ENCODE data around the gene RAI14.
"Not testable (repeated sequence)": the region's sequence is repeated elsewhere in the genome, so short reads cannot be mapped to it uniquely, and the experiment has no call there.

The RAI14 gene

GRCh38 chr5:34756781-34757624, 100.9 kb downstream of the RAI14 start:
- Mint-ChIP-seq H3K4me1 (no peaks in the 10 kb centered on the region), H3K27me3 (no peaks in the 10 kb centered on the region), H3K27ac (no peak overlapping the region), H3K4me3 (no peak overlapping the region), H3K36me3 (no peaks in the 10 kb centered on the region), H3K9me3 (no peaks in the 10 kb centered on the region)
- CTCF ChIA-PET, result no interaction called here
- no peak for DNase-seq

- no peak for DNase-seq
- H3K4me3 Mint-ChIP-seq, result no peak overlapping the region
- CTCF ChIA-PET, result no interaction called here
- no peaks in the 10 kb centered on the region for H3K27me3 Mint-ChIP-seq
- no peaks in the 10 kb centered on the region for H3K9me3 Mint-ChIP-seq
- H3K27ac Mint-ChIP-seq, result no peak overlapping the region
- no peaks in the 10 kb centered on the region for H3K4me1 Mint-ChIP-seq
- no peaks in the 10 kb centered on the region for H3K36me3 Mint-ChIP-seq
Measured at GRCh38 chr5:34758514-34758913, 102.4 kb downstream of the RAI14 start.

- H3K4me3 Mint-ChIP-seq, H3K4me1 Mint-ChIP-seq, H3K36me3 Mint-ChIP-seq, H3K9me3 Mint-ChIP-seq, CTCF ChIA-PET, H3K27me3 Mint-ChIP-seq, DNase-seq, H3K27ac Mint-ChIP-seq: not testable (repeated sequence)
Measured at GRCh38 chr5:34759213-34759612, 103.1 kb downstream of the RAI14 start.

GRCh38 chr5:34765662-34766061, 109.5 kb downstream of the RAI14 start:
- CTCF ChIA-PET, result no interaction called here
- no peak for DNase-seq
- H3K27ac Mint-ChIP-seq, result no peak overlapping the region

GRCh38 chr5:34767180-34767579, 111.1 kb downstream of the RAI14 start:
- H3K4me1 Mint-ChIP-seq, result no peaks in the 10 kb centered on the region
- no peaks in the 10 kb centered on the region for H3K27me3 Mint-ChIP-seq
- no peak overlapping the region for H3K4me3 Mint-ChIP-seq
- no peaks in the 10 kb centered on the region for H3K9me3 Mint-ChIP-seq
- no peaks in the 10 kb centered on the region for H3K36me3 Mint-ChIP-seq
- CTCF ChIA-PET, result no interaction called here
- DNase-seq, result no peak
- no peak overlapping the region for H3K27ac Mint-ChIP-seq

More at GRCh38 chr5:34765662-34766061, 109.5 kb downstream of the RAI14 start:
- Mint-ChIP-seq H3K27me3 (no peaks in the 10 kb centered on the region), H3K4me1 (no peaks in the 10 kb centered on the region), H3K4me3 (no peak overlapping the region), H3K9me3 (no peaks in the 10 kb centered on the region), H3K36me3 (no peaks in the 10 kb centered on the region)

GRCh38 chr5:34770486-34770885, 114.4 kb downstream of the RAI14 start:
- DNase-seq, result no peak
- Mint-ChIP-seq H3K9me3 (peaks cover under 1% of the 10 kb centered on the region), H3K4me3 (no peak overlapping the region), H3K27me3 (no peaks in the 10 kb centered on the region), H3K36me3 (no peaks in the 10 kb centered on the region), H3K27ac (no peak overlapping the region), H3K4me1 (no peaks in the 10 kb centered on the region)
- CTCF ChIA-PET, result no interaction called here

GRCh38 chr5:34771076-34771475, 114.9 kb downstream of the RAI14 start:
- Mint-ChIP-seq H3K9me3 (peaks cover 2% of the 10 kb centered on the region), H3K27me3 (no peaks in the 10 kb centered on the region), H3K4me1 (no peaks in the 10 kb centered on the region), H3K36me3 (no peaks in the 10 kb centered on the region), H3K27ac (no peak overlapping the region), H3K4me3 (no peak overlapping the region)
- CTCF ChIA-PET, result no interaction called here
- DNase-seq, result no peak

GRCh38 chr5:34772267-34773098, 116.4 kb downstream of the RAI14 start:
- no peak for DNase-seq
- Mint-ChIP-seq H3K4me1 (no peaks in the 10 kb centered on the region), H3K36me3 (no peaks in the 10 kb centered on the region), H3K27ac (no peak overlapping the region), H3K9me3 (peaks cover 2% of the 10 kb centered on the region), H3K4me3 (no peak overlapping the region), H3K27me3 (no peaks in the 10 kb centered on the region)
- CTCF ChIA-PET, result no interaction called here

GRCh38 chr5:34774139-34774538, 118.0 kb downstream of the RAI14 start:
- no peak overlapping the region for H3K27ac Mint-ChIP-seq
- H3K4me3 Mint-ChIP-seq, result no peak overlapping the region
- H3K4me1 Mint-ChIP-seq, result no peaks in the 10 kb centered on the region
- CTCF ChIA-PET, result no interaction called here
- H3K36me3 Mint-ChIP-seq, result no peaks in the 10 kb centered on the region
- DNase-seq, result no peak
- peaks cover 2% of the 10 kb centered on the region for H3K9me3 Mint-ChIP-seq
- H3K27me3 Mint-ChIP-seq, result no peaks in the 10 kb centered on the region

- DNase-seq, H3K36me3 Mint-ChIP-seq, H3K9me3 Mint-ChIP-seq, H3K4me3 Mint-ChIP-seq, H3K27ac Mint-ChIP-seq, H3K27me3 Mint-ChIP-seq, H3K4me1 Mint-ChIP-seq, CTCF ChIA-PET: not testable (repeated sequence)
Measured at GRCh38 chr5:34774678-34775077, 118.5 kb downstream of the RAI14 start.

GRCh38 chr5:34775886-34776285, 119.8 kb downstream of the RAI14 start:
- H3K27ac Mint-ChIP-seq, result no peak overlapping the region
- no peak overlapping the region for H3K4me3 Mint-ChIP-seq
- no peaks in the 10 kb centered on the region for H3K27me3 Mint-ChIP-seq
- H3K36me3 Mint-ChIP-seq, result no peaks in the 10 kb centered on the region
- H3K4me1 Mint-ChIP-seq, result no peaks in the 10 kb centered on the region
- CTCF ChIA-PET, result no interaction called here
- peaks cover 2% of the 10 kb centered on the region for H3K9me3 Mint-ChIP-seq
- no peak for DNase-seq

- Mint-ChIP-seq H3K27ac (no peak overlapping the region), H3K36me3 (no peaks in the 10 kb centered on the region), H3K4me1 (no peaks in the 10 kb centered on the region), H3K4me3 (no peak overlapping the region), H3K27me3 (no peaks in the 10 kb centered on the region), H3K9me3 (peaks cover 8% of the 10 kb centered on the region)
- no peak for DNase-seq
- CTCF ChIA-PET, result no interaction called here
Measured at GRCh38 chr5:34778091-34778850, 122.1 kb downstream of the RAI14 start.

- H3K4me3 Mint-ChIP-seq, H3K27ac Mint-ChIP-seq, H3K36me3 Mint-ChIP-seq, DNase-seq, H3K4me1 Mint-ChIP-seq, H3K27me3 Mint-ChIP-seq, H3K9me3 Mint-ChIP-seq, CTCF ChIA-PET: not testable (repeated sequence)
Measured at GRCh38 chr5:34783892-34784291, 127.8 kb downstream of the RAI14 start.

GRCh38 chr5:34787035-34787434, 130.9 kb downstream of the RAI14 start:
- CTCF ChIA-PET, result no interaction called here
- H3K4me3 Mint-ChIP-seq, result no peak overlapping the region

More at GRCh38 chr5:34787035-34787434, 130.9 kb downstream of the RAI14 start:
- peaks cover under 1% of the 10 kb centered on the region for H3K9me3 Mint-ChIP-seq
- H3K27me3 Mint-ChIP-seq, result peaks cover 4% of the 10 kb centered on the region
- H3K36me3 Mint-ChIP-seq, result no peaks in the 10 kb centered on the region
- H3K4me1 Mint-ChIP-seq, result no peaks in the 10 kb centered on the region
- no peak for DNase-seq
- H3K27ac Mint-ChIP-seq, result no peak overlapping the region
